ENCODE measurements around the gene PDPK1.

DNA sequence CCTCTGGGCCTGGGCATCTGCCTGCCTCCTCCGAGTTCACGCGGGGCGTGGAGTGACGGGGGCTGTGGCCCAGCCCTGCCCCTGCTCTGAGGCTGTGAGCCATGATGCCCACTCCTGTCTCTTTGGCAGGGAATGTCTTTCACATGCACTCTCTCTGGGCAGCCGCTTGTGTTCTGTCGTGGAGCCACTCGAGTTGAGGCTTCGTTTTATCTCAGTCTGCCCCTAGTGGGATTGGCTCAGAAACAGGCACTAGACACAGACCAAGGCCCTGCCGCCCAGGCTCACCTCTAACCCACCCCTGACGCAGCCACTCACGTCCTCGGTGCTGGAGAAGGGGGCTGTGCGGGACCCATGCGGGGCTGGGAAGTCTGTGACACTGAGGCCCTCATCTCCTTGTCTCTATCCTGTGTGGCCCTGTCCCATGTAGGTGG is 77.0 kb downstream of the PDPK1 start:
- TF ChIP-seq, protein P1, sequence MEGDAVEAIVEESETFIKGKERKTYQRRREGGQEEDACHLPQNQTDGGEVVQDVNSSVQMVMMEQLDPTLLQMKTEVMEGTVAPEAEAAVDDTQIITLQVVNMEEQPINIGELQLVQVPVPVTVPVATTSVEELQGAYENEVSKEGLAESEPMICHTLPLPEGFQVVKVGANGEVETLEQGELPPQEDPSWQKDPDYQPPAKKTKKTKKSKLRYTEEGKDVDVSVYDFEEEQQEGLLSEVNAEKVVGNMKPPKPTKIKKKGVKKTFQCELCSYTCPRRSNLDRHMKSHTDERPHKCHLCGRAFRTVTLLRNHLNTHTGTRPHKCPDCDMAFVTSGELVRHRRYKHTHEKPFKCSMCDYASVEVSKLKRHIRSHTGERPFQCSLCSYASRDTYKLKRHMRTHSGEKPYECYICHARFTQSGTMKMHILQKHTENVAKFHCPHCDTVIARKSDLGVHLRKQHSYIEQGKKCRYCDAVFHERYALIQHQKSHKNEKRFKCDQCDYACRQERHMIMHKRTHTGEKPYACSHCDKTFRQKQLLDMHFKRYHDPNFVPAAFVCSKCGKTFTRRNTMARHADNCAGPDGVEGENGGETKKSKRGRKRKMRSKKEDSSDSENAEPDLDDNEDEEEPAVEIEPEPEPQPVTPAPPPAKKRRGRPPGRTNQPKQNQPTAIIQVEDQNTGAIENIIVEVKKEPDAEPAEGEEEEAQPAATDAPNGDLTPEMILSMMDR (IDR thresholded peaks at IDR 0.05; ENCODE audit: insufficient read depth, low read length) = no peak
- TF ChIP-seq SPI1 (IDR thresholded peaks at IDR 0.05; ENCODE audit: borderline replicate concordance, low read depth) (no peak), POLR2AphosphoS5 (IDR thresholded peaks at IDR 0.05; ENCODE audit: low read depth) (no peak)
- TF ChIP-seq, protein P2, sequence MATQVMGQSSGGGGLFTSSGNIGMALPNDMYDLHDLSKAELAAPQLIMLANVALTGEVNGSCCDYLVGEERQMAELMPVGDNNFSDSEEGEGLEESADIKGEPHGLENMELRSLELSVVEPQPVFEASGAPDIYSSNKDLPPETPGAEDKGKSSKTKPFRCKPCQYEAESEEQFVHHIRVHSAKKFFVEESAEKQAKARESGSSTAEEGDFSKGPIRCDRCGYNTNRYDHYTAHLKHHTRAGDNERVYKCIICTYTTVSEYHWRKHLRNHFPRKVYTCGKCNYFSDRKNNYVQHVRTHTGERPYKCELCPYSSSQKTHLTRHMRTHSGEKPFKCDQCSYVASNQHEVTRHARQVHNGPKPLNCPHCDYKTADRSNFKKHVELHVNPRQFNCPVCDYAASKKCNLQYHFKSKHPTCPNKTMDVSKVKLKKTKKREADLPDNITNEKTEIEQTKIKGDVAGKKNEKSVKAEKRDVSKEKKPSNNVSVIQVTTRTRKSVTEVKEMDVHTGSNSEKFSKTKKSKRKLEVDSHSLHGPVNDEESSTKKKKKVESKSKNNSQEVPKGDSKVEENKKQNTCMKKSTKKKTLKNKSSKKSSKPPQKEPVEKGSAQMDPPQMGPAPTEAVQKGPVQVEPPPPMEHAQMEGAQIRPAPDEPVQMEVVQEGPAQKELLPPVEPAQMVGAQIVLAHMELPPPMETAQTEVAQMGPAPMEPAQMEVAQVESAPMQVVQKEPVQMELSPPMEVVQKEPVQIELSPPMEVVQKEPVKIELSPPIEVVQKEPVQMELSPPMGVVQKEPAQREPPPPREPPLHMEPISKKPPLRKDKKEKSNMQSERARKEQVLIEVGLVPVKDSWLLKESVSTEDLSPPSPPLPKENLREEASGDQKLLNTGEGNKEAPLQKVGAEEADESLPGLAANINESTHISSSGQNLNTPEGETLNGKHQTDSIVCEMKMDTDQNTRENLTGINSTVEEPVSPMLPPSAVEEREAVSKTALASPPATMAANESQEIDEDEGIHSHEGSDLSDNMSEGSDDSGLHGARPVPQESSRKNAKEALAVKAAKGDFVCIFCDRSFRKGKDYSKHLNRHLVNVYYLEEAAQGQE (IDR thresholded peaks at IDR 0.05; ENCODE audit: insufficient replicate concordance, low read depth) = no peak
